Measurements from ENCODE around the gene WSB2. TPM values are rescaled to one million over a fixed set of nuclear protein-coding genes. Genes with fewer than 3 reads are reported as not detected.

The WSB2 gene
- 31.9 to 38.2 TPM (median 37.1 TPM) in 3 replicates for total RNA-seq

- TF ChIP-seq CTCF (IDR thresholded peaks at IDR 0.05; ENCODE audit: unreplicated experiment): no peak
- peak within 1 kb of the TSS; percentile 96 for H3K27ac Mint-ChIP-seq
- no peaks in the 10 kb centered on the region for H3K36me3 Mint-ChIP-seq
- DNase-seq (ENCODE audit: low spot score in 2 of 2, unreplicated experiment in 2 of 2): peak; percentile 53 to 55
- no peaks in the 10 kb centered on the region for H3K9me3 Mint-ChIP-seq
- H3K27me3 Mint-ChIP-seq (ENCODE audit: low read depth): no peaks in the 10 kb centered on the region
- peak within 1 kb of the TSS; percentile 87 for H3K4me3 Mint-ChIP-seq
- peaks cover 28% of the 10 kb centered on the region for H3K4me1 Mint-ChIP-seq
Measured at GRCh38 chr12:118061011-118061872, at the start of gene WSB2. Gene WSB2 (minus strand): TSS chr12:118061179. CDS start chr12:118061048, 131 bp downstream.

- no peaks in the 10 kb centered on the region for H3K27me3 Mint-ChIP-seq (ENCODE audit: low read depth)
- H3K9me3 Mint-ChIP-seq: no peaks in the 10 kb centered on the region
- no peak for TF ChIP-seq CTCF (IDR thresholded peaks at IDR 0.05; ENCODE audit: unreplicated experiment)
- no peak overlapping the region for H3K4me3 Mint-ChIP-seq
- H3K27ac Mint-ChIP-seq: no peak overlapping the region
- DNase-seq (ENCODE audit: low spot score in 2 of 2, unreplicated experiment in 2 of 2): no peak
- no peaks in the 10 kb centered on the region for H3K36me3 Mint-ChIP-seq
- peaks cover 11% of the 10 kb centered on the region for H3K4me1 Mint-ChIP-seq
Measured at GRCh38 chr12:118109088-118109487, 48.1 kb upstream of the WSB2 start.

GRCh38 chr12:118107694-118108093, 46.7 kb upstream of the WSB2 start:
- TF ChIP-seq CTCF (IDR thresholded peaks at IDR 0.05; ENCODE audit: unreplicated experiment): no peak
- Mint-ChIP-seq H3K27ac (no peak overlapping the region), H3K9me3 (no peaks in the 10 kb centered on the region), H3K27me3 (ENCODE audit: low read depth) (no peaks in the 10 kb centered on the region), H3K4me3 (no peak overlapping the region), H3K4me1 (peaks cover 14% of the 10 kb centered on the region), H3K36me3 (no peaks in the 10 kb centered on the region)
- no peak for DNase-seq (ENCODE audit: low spot score in 2 of 2, unreplicated experiment in 2 of 2)

GRCh38 chr12:118107011-118107410, 46.0 kb upstream of the WSB2 start:
- DNase-seq (ENCODE audit: low spot score in 2 of 2, unreplicated experiment in 2 of 2): no peak
- Mint-ChIP-seq H3K9me3 (no peaks in the 10 kb centered on the region), H3K4me3 (no peak overlapping the region), H3K27me3 (ENCODE audit: low read depth) (no peaks in the 10 kb centered on the region), H3K4me1 (peaks cover 16% of the 10 kb centered on the region), H3K36me3 (no peaks in the 10 kb centered on the region), H3K27ac (peak overlapping the region; percentile 81)
- TF ChIP-seq CTCF (IDR thresholded peaks at IDR 0.05; ENCODE audit: unreplicated experiment): no peak

- DNase-seq (ENCODE audit: low spot score in 2 of 2, unreplicated experiment in 2 of 2): peak; percentile 31 to 67
- H3K4me3 Mint-ChIP-seq: peak within 1 kb of the TSS; percentile 85
- H3K9me3 Mint-ChIP-seq: no peaks in the 10 kb centered on the region
- TF ChIP-seq CTCF (IDR thresholded peaks at IDR 0.05; ENCODE audit: unreplicated experiment): no peak
- H3K27me3 Mint-ChIP-seq (ENCODE audit: low read depth): no peaks in the 10 kb centered on the region
- H3K27ac Mint-ChIP-seq: peak within 1 kb of the TSS; percentile 91
- H3K36me3 Mint-ChIP-seq: no peaks in the 10 kb centered on the region
- H3K4me1 Mint-ChIP-seq: peaks cover 16% of the 10 kb centered on the region
Measured at GRCh38 chr12:118103601-118104382, 42.8 kb upstream of the WSB2 start, which contains the start of gene VSIG10. Gene VSIG10 (minus strand): TSS chr12:118104011. CDS start chr12:118103671, 340 bp downstream.

Measured in mesothelial cell of epicardium (in vitro differentiated cells).